Gastrocnemius medialis (tissue), 4 donors: Measurements from ENCODE around the gene SAMD4A. TPM values are rescaled to one million over a fixed set of nuclear protein-coding genes. Genes with fewer than 3 reads are reported as not detected.

Source experiments
- ATAC-seq, 2 donors: fragments of 150-250 bp; one replicate each; pipeline ENCODE4 v1.9.1; 2016
- DNase-seq, 2 donors: peaks; one replicate each; pipeline ENCODE4 v3.0.0-alpha.2; 2019
- H3K27ac ChIP-seq, 4 donors: fragments of 200-600 bp; sonication (generic); 1 replicate in 1 of 4; 2 replicates in 3 of 4; pipeline ENCODE4 v1.5.1; 2016 to 2018; ENCODE audit warnings: mild to moderate bottlenecking in 2 of 4, moderate library complexity in 1 of 4
- H3K27me3 ChIP-seq, 3 donors: fragments of 200-600 bp; sonication (generic) in 2 of 3; 1 replicate in 1 of 3; 2 replicates in 2 of 3; pipeline versions ENCODE4 v1.5.1 to v1.6.0; 2016 to 2019; ENCODE audit warnings: mild to moderate bottlenecking in 1 of 3, moderate library complexity in 1 of 3
- H3K36me3 ChIP-seq, 2 donors: fragments of 200-600 bp; sonication (generic) in 1 of 2; one replicate each; pipeline ENCODE4 v1.5.1; 2017 to 2018
- H3K4me1 ChIP-seq, 2 donors: fragments of 200-600 bp; sonication (generic) in 1 of 2; one replicate each; pipeline ENCODE4 v1.5.1; 2016 to 2017; ENCODE audit warnings: mild to moderate bottlenecking in 2 of 2
- H3K4me3 ChIP-seq, 4 donors: fragments of 200-600 bp; sonication (generic) in 3 of 4; 1 replicate in 1 of 4; 2 replicates in 3 of 4; pipeline ENCODE4 v1.5.1; 2016 to 2019; ENCODE audit warnings: mild to moderate bottlenecking in 2 of 4
- H3K9me3 ChIP-seq, 3 donors: fragments of 200-600 bp; sonication (generic) in 2 of 3; 1 replicate in 1 of 3; 2 replicates in 2 of 3; pipeline ENCODE4 v1.5.1; 2016 to 2019
- CTCF ChIP-seq, 5 experiments: fragments of 450-650 bp in 3 of 5; fragments of 200-600 bp in 2 of 5; sonication (generic) in 2 of 5; IDR thresholded peaks in 4 of 5; conservative IDR thresholded peaks in 1 of 5; 1 replicate in 4 of 5; 2 replicates in 1 of 5; pipeline ENCODE4 v1.5.1; 2016 to 2019; ENCODE audit warnings: antibody characterized with exemption in 5 of 5, mild to moderate bottlenecking in 3 of 5, moderate library complexity in 3 of 5
- POLR2A ChIP-seq, 2 donors: fragments of 450-650 bp; IDR thresholded peaks; one replicate each; pipeline ENCODE4 v1.6.1; 2017; ENCODE audit warnings: antibody characterized with exemption in 2 of 2, mild to moderate bottlenecking in 2 of 2, moderate library complexity in 2 of 2
- in situ Hi-C, 4 donors: fragments of 200-750 bp; cut with MboI; loops; one replicate each; pipeline versions ENCODE4 v1.15.0 to v1.8.0; 2017; ENCODE audit warnings: low sequenced_read_pairs in 4 of 4
- intact Hi-C: fragments of 100-400 bp; cut with DNase I; formaldehyde crosslinking; loops from one replicate; pipeline ENCODE4 v1.15.1; 2023; ENCODE audit warnings: low total_unique reads
- total RNA-seq, 4 donors: library from RNA; depleted of rRNA; stranded (reverse); fragments of >200 nt; gene quantifications; one replicate each; pipeline versions ENCODE4 v1.1.0 to v1.2.3, GENCODE V29; 2016

The SAMD4A gene
- total RNA-seq, 4 donors from 2014 or later, result 26.4 to 48.0 (median 42.2) TPM

DNA sequence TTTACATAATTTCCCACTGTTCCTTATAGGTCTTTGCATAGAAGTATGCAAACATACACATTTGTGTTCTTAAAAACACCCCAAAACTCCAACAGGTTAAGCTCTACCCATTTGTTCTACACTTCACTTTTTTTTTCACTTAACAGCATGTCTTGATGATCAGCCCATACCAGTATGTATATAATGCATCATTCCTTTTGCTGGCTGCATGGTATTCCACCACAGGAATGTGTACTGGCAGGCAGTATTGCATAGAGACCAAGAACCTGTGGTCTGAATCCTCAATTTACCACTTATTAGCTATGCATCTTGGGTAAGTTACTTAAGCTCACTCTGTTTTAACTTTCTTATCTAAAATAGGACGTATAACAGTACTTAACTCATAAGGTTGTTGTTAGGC lies 65.5 kb downstream of the SAMD4A start:
- TF ChIP-seq CTCF (IDR thresholded peaks at IDR 0.05 in 4 of 5, conservative IDR thresholded peaks at IDR 0.05 in 1 of 5) (no peak), POLR2A (IDR thresholded peaks at IDR 0.05) (no peak)
- intact Hi-C loops, result no loop called here
- in situ Hi-C loops, result no loop called here
- H3K27me3 ChIP-seq, result no peaks in the 10 kb centered on the region
- peaks cover 34 to 55% of the 10 kb centered on the region in 2 donors for H3K4me1 ChIP-seq
- no peaks in the 10 kb centered on the region for H3K9me3 ChIP-seq
- ATAC-seq (no peak), DNase-seq (no peak)
- no peaks in the 10 kb centered on the region for H3K36me3 ChIP-seq
- H3K4me3 ChIP-seq, result no peak overlapping the region
- no peak overlapping the region for H3K27ac ChIP-seq

DNA sequence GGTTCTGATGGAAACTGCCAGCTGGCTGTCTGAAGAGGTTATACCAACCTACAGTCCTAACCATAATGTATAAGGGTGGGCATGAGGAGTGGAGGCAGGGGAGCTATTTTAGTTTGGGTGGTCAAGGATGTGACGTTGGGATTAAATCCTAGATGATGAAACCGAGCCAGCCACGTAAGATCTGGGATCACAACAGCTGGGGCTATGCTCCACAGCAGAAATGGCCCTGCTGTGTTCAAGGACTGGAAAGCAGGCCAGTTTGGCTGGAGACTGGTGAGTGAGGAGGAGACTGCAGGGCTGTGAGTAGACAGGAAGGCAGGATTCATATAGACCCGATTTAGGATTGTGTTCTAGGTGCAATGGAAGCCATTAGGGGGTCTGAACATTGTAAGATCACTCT lies 66.1 kb downstream of the SAMD4A start:
- DNase-seq (no peak), ATAC-seq (no peak)
- peaks cover 28 to 55% of the 10 kb centered on the region in 2 donors for H3K4me1 ChIP-seq
- H3K4me3 ChIP-seq, result no peak overlapping the region
- TF ChIP-seq POLR2A (IDR thresholded peaks at IDR 0.05), result no peak
- H3K27me3 ChIP-seq, result no peaks in the 10 kb centered on the region
- no peaks in the 10 kb centered on the region for H3K36me3 ChIP-seq
- in situ Hi-C loops, result no loop called here
- no peaks in the 10 kb centered on the region for H3K9me3 ChIP-seq
- intact Hi-C loops, result no loop called here
- H3K27ac ChIP-seq, result peak overlapping the region in 2 of 4 donors; percentile 18 to 44

DNA sequence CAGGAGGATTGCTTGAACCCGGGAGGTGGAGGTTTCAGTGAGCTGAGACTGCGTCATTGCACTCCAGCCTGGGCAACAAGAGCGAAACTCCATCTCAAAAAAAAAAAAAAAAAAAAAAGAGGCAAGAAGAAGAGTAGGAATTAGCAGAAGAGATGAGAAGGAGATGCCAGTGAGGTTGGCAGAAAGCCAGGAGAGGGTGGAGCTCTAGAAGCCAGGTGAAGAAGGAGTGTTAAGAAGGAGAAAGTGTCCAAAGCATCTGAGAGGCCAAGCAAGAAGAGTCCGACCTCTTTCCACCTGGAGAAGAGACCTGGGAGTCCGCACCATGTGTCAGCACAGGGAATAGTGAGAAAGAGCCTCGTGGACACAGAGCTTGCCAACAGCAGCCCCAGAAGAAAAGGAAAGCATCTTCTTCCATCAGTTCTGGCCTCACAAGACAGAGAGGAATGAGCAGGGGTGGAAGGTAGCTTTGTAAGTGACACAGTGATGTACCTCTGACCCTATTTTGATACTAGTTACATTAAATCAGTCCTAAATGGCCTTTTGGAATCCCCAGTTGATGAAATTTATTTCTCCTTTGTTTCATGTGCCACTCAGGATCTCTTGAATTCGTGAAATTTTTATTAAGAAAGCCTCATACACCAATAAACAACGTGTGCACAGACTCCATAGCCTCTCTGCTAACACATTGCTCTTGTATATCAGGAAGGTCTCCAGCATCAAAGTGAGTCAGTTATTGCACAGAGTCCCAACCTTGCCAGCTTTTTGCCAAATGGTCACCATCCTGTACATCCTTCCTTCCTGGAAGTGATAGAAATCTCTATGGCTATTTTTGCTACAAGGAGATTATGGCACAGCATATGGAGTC lies 70.6 kb downstream of the SAMD4A start:
- TF ChIP-seq CTCF (IDR thresholded peaks at IDR 0.05 in 4 of 5, conservative IDR thresholded peaks at IDR 0.05 in 1 of 5), result no peak
- TF ChIP-seq POLR2A (IDR thresholded peaks at IDR 0.05), result no peak
- H3K4me3 ChIP-seq, result no peak overlapping the region
- H3K36me3 ChIP-seq, result no peaks in the 10 kb centered on the region
- H3K27ac ChIP-seq, result peak overlapping the region; percentile 19 to 60 (median 47)
- H3K4me1 ChIP-seq, result peaks cover 22 to 44% of the 10 kb centered on the region in 2 donors
- H3K27me3 ChIP-seq, result no peaks in the 10 kb centered on the region
- ATAC-seq (peak; percentile 22 to 47), DNase-seq (no peak)
- H3K9me3 ChIP-seq, result no peaks in the 10 kb centered on the region
- intact Hi-C loops, result no loop called here
- in situ Hi-C loops, result no loop called here

GRCh38 chr14:54638135-54638446 lies 71.2 kb downstream of the SAMD4A start:
- peak; percentile 34 to 44 for ATAC-seq
- Histone ChIP-seq H3K4me1 (peaks cover 27 to 45% of the 10 kb centered on the region in 2 donors), H3K9me3 (no peaks in the 10 kb centered on the region), H3K4me3 (no peak overlapping the region), H3K27me3 (no peaks in the 10 kb centered on the region), H3K27ac (peak overlapping the region; percentile 6 to 60 (median 47)), H3K36me3 (no peaks in the 10 kb centered on the region)
- intact Hi-C loops (no loop called here), in situ Hi-C loops (no loop called here)
- TF ChIP-seq CTCF (IDR thresholded peaks at IDR 0.05 in 4 of 5, conservative IDR thresholded peaks at IDR 0.05 in 1 of 5) (no peak), POLR2A (IDR thresholded peaks at IDR 0.05) (no peak)
- DNase-seq, result no peak

- H3K27me3 ChIP-seq, result no peaks in the 10 kb centered on the region
- in situ Hi-C loops (no loop called here), intact Hi-C loops (no loop called here)
- TF ChIP-seq POLR2A (IDR thresholded peaks at IDR 0.05) (no peak), CTCF (IDR thresholded peaks at IDR 0.05 in 4 of 5, conservative IDR thresholded peaks at IDR 0.05 in 1 of 5) (no peak)
- no peaks in the 10 kb centered on the region for H3K9me3 ChIP-seq
- DNase-seq (no peak), ATAC-seq (no peak)
- peak overlapping the region in 2 of 4 donors; percentile 32 to 60 for H3K27ac ChIP-seq
- H3K4me3 ChIP-seq, result no peak overlapping the region
- no peaks in the 10 kb centered on the region for H3K36me3 ChIP-seq
- H3K4me1 ChIP-seq, result peaks cover 36 to 53% of the 10 kb centered on the region in 2 donors
Measured at GRCh38 chr14:54639611-54640010, 72.7 kb downstream of the SAMD4A start.
